Skeletal muscle satellite cell (primary cell): ENCODE results near the gene TOP2A. TPM values are rescaled to one million over a fixed set of nuclear protein-coding genes. Genes with fewer than 3 reads are reported as not detected.
A peak's percentile ranks its signal among the peaks of the same experiment; 100 is the strongest.

Source experiments
- H3K27me3 ChIP-seq: 2 replicates; pipeline ENCODE4 v1.7.0; 2013; ENCODE audit warnings: low read length; ENCODE audit not compliant: control insufficient read depth, insufficient read depth
- H3K36me3 ChIP-seq: 2 replicates; pipeline ENCODE4 v1.7.0; 2013; ENCODE audit warnings: mild to moderate bottlenecking, control low read depth, low read length; ENCODE audit not compliant: insufficient read depth
- H3K4me1 ChIP-seq: 2 replicates; pipeline ENCODE4 v1.7.0; 2013; ENCODE audit warnings: low read length; ENCODE audit not compliant: control insufficient read depth, insufficient read depth
- H3K4me2 ChIP-seq: 2 replicates; pipeline ENCODE4 v1.7.0; 2013; ENCODE audit warnings: mild to moderate bottlenecking, low read length
- H3K4me3 ChIP-seq: 2 replicates; pipeline ENCODE4 v1.7.0; 2013; ENCODE audit warnings: low read length
- H3K9ac ChIP-seq: 2 replicates; pipeline ENCODE4 v1.7.0; 2013; ENCODE audit warnings: mild to moderate bottlenecking, low read depth, low read length, moderate library complexity
- H3K9me3 ChIP-seq: replicated peaks from 2 replicates; pipeline ENCODE4 v1.7.0; 2013; ENCODE audit warnings: mild to moderate bottlenecking, control low read depth, low read length
- small RNA-seq: library from RNA; depleted of rRNA; stranded (forward); fragments of <200 nt; gene quantifications from one replicate; pipeline ENCODE3, GENCODE V24; 2012

Gene TOP2A

GRCh38 chr17:40344421-40345160 is 73.1 kb downstream of the TOP2A start:
- Histone ChIP-seq H3K9ac (peak overlapping the region; percentile 86), H3K9me3 (no peaks in the 10 kb centered on the region), H3K4me2 (peak overlapping the region; percentile 92), H3K27me3 (no peaks in the 10 kb centered on the region), H3K36me3 (peaks cover 27% of the 10 kb centered on the region), H3K4me3 (peak overlapping the region; percentile 79), H3K4me1 (peaks cover 80% of the 10 kb centered on the region)

DNA sequence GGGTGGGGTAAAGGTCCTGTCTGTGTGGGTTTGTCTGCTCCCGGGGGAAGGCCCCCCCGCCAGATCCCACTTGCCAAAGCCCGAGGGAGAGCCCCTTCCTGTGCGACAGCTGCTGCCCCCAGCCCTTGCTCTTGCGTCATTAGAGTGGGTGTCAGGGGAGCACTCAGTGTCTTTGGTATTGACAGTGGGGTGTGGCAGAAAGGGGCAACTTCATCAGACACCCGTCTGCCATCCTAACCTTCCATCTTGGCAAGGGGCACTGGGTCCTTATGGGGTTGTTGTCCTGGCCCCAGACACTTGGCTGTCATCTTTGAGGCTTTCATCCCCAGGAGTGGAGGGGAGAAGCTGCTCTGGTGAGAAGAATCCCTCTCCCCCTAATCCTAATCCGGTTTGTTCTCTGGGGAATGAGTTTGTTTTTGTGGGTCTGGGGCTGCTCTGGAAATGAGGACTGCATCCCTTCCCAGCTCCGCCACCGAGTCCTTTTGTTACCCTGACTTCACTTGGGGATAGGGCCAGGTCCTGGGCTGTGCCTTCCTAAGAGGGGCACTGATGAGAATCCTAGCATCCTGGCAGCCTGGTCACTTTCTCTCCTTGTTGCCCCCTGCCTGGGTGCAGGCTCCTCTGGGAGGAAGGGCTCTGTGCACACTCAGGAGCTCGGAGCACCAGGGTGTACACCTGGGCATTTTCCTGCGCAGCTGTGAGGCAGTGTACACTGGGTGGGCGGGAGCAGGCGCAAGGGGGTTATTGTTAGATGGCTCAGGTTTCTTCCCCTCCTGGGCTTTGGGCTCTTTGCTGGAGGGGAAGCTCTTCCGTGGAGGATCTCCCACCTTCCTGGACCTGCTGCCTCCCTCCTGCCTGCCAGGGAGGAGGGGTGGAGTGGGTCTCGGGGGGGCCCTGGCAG is 74.2 kb downstream of the TOP2A start:
- Histone ChIP-seq H3K9me3 (no peaks in the 10 kb centered on the region), H3K4me1 (peaks cover 74% of the 10 kb centered on the region), H3K9ac (peak overlapping the region; percentile 86), H3K4me3 (peak overlapping the region; percentile 79), H3K36me3 (peaks cover 17% of the 10 kb centered on the region), H3K4me2 (peak overlapping the region; percentile 92), H3K27me3 (no peaks in the 10 kb centered on the region)

DNA sequence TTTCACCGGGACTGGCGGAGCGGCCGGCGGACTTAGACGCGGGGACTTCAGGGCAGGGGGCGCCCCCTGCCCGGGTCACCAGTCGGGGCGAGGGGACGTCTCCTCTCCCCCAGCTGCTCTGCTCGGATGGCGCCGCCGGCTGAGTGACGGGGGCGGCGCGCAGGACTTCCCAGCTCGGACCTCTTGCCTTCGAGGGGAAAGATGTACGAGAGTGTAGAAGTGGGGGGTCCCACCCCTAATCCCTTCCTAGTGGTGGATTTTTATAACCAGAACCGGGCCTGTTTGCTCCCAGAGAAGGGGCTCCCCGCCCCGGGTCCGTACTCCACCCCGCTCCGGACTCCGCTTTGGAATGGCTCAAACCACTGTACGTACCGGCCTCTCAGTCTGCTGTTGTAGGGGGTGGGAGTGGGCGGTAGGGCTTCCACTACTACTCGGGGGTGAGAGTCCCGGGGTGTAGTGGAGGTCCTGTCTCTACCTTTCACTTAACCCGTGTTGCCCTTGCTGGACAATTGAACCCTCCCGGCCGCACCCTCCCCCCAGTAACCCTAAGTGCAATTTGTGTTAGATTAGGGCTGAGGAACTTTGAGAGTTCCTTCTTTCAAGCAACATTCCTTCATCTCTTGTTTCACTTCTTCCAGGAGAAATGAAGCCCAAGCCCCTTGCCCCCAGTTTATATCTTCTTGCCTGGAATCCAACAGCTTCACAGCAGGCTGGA is 75.0 kb downstream of the TOP2A start:
- Histone ChIP-seq H3K4me2 (peak overlapping the region; percentile 92), H3K4me1 (peaks cover 72% of the 10 kb centered on the region), H3K4me3 (peak overlapping the region; percentile 79)

DNA sequence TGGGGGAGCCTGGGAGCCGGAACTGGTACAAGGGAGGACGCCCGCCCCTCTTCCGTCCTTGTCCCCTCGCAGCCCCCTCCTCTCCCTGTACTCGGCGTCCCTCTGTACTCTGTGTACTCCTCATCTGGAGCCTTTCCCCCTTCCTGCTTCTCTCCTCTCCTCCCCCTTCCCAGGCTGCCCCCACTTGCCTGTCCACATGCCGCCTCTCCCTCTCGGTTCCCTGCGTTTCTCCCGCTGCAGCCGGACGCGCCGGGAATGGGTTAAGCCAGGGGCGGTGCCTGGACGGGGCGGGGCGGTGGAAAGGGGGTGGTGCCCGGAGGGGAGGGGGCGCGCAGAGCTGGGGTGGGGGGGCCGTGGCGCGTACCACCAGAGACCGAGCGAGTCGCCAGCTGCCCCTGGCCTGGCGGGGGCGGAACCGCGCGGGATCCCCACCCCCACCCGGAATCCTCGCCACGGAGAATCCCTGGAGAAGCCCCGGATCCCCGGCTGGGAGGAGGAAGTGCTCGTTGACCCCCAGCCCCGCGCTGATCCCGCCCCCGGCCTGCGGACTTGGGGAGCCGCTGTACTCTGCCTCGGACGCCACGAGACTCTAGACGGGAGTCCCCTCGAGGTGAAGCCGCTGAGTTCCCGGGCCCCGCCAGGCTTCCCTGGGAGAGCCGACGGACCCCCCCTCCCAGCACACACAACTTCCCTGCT is 75.7 kb downstream of the TOP2A start:
- Histone ChIP-seq H3K4me2 (peak overlapping the region; percentile 92), H3K36me3 (peaks cover 17% of the 10 kb centered on the region), H3K27me3 (no peaks in the 10 kb centered on the region), H3K9me3 (no peaks in the 10 kb centered on the region), H3K9ac (peak overlapping the region; percentile 86), H3K4me3 (peak overlapping the region; percentile 79), H3K4me1 (peaks cover 68% of the 10 kb centered on the region)

More for the DNA sequence above, 75.0 kb downstream of the TOP2A start:
- Histone ChIP-seq H3K27me3 (no peaks in the 10 kb centered on the region), H3K9ac (peak overlapping the region; percentile 86), H3K9me3 (no peaks in the 10 kb centered on the region), H3K36me3 (peaks cover 14% of the 10 kb centered on the region)

DNA sequence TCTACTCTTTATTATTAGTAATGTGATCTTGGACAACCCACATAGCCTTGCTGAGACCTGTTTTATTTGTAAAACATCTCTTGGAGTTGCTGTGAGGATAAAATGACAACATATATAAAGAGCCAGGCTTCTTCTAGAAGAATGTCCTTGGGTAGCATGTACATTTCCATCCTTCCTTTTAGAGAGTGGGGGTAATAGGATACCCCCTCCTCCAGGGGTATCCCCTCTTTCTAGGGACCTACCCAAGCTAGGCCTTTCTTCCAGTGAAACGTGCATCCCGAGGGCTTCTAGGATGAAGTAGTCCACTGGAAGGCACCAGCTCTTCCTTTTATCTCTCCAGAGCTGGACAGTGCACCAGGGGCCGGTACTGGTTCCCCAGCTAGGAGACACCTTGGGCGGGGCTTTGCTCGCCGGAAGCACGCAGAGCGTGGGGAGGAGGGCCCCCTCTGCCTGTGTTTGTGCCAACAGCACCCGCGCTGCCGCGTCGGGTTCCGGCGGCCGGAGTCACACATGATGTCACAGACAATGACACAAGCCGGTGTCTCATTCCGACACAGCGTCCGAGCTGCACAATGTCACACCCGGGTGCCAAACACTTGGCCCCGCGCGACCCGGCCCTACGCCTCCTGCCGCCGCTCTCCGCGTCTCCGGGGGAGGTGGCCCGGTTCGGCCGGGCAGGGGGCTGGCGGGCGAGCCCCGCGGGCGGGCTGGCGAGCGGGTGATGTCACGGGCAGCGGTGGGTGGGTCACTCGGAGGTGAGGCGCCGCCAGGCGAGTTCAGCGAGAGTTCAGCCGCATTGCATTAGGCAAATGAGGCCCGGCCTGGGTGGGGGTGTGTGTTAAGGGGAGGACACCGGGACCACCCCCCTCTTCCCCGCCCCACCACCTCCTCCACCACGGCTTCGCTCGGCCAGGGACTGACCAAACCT is 76.6 kb downstream of the TOP2A start:
- Histone ChIP-seq H3K4me3 (peak overlapping the region; percentile 79), H3K4me1 (peaks cover 61% of the 10 kb centered on the region), H3K9me3 (no peaks in the 10 kb centered on the region), H3K27me3 (no peaks in the 10 kb centered on the region), H3K9ac (peak overlapping the region; percentile 74), H3K4me2 (peak overlapping the region; percentile 92), H3K36me3 (peaks cover 17% of the 10 kb centered on the region)

DNA sequence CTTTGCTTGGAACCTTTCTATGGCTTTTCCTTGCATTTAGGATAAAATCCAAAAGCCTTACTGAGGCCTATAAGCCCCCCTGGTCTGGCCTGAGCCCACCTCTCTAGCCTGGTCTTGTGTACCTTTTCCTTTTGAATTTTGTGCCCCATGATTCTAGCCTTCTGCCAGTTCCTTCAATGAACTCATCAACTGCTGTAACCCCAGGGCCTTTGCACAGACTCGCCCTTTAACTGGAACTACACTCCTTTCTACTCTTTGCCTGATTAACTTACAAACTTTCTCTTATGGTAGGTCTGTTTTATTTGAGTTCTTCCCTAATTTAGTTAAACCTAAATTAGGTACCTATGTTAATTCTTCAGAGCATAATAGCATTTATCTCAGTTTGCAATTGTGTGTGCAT is 77.4 kb downstream of the TOP2A start:
- peaks cover 59% of the 10 kb centered on the region for H3K4me1 ChIP-seq
- no peak overlapping the region for H3K9ac ChIP-seq
- H3K36me3 ChIP-seq = peaks cover 17% of the 10 kb centered on the region
- H3K27me3 ChIP-seq = no peaks in the 10 kb centered on the region
- no peak overlapping the region for H3K4me3 ChIP-seq
- H3K4me2 ChIP-seq = no peak overlapping the region
- H3K9me3 ChIP-seq = no peaks in the 10 kb centered on the region

- H3K9ac ChIP-seq = no peak overlapping the region
- no peak overlapping the region for H3K4me3 ChIP-seq
- peaks cover 59% of the 10 kb centered on the region for H3K4me1 ChIP-seq
- H3K27me3 ChIP-seq = no peaks in the 10 kb centered on the region
- no peak overlapping the region for H3K4me2 ChIP-seq
- no peaks in the 10 kb centered on the region for H3K9me3 ChIP-seq
- peaks cover 17% of the 10 kb centered on the region for H3K36me3 ChIP-seq
These were observed 78.6 kb downstream of the TOP2A start for GRCh38 chr17:40338941-40339649.

Small RNA genes within 50 kb of the gene (small RNA-seq; reads per million reads assigned to genes)
- gene RF00019 (not detected), gene RNA5SP441 (not detected)
